SK-N-SH (cell line): ENCODE data around the gene FUT7.

ENCODE experiments used
- EP300 ChIP-seq, 2 experiments: IDR thresholded peaks; 2 replicates each; pipeline versions ENCODE4 v1.4.0 to v1.6.1; 2012; ENCODE audit warnings: borderline replicate concordance in 1 of 2, low read depth in 1 of 2, low read length in 1 of 2
- EZH2phosphoT487 ChIP-seq: fragments of 200-600 bp; sonication (generic); IDR thresholded peaks from 2 replicates; pipeline ENCODE4 v1.6.1; 2017; ENCODE audit warnings: low read depth, mixed run types, mild to moderate bottlenecking, antibody characterized with exemption, moderate library complexity, borderline replicate concordance
- FOSL2 ChIP-seq: IDR thresholded peaks from 2 replicates; pipeline ENCODE4 v1.4.0; 2012; ENCODE audit warnings: low read depth, mild to moderate bottlenecking, moderate library complexity, borderline replicate concordance
- MXI1 ChIP-seq: IDR thresholded peaks from 2 replicates; pipeline ENCODE4 v1.6.1; 2012; ENCODE audit warnings: mild to moderate bottlenecking, low read depth, low read length, improper control_type of control experiment
- POLR2AphosphoS5 ChIP-seq: IDR thresholded peaks from 2 replicates; pipeline ENCODE4 v1.6.1; 2012; ENCODE audit warnings: low read depth, low read length
- RAD21 ChIP-seq: IDR thresholded peaks from 2 replicates; pipeline ENCODE4 v1.6.1; 2012; ENCODE audit warnings: mild to moderate bottlenecking, low read length
- REST ChIP-seq: IDR thresholded peaks from 2 replicates; pipeline ENCODE4 v1.6.1; 2012; ENCODE audit warnings: mild to moderate bottlenecking, low read depth, low read length, moderate library complexity
- TAF1 ChIP-seq: IDR thresholded peaks from 2 replicates; pipeline ENCODE4 v1.6.1; 2012; ENCODE audit warnings: low read depth, mild to moderate bottlenecking, low read length, moderate library complexity, borderline replicate concordance
- YY1 ChIP-seq: IDR thresholded peaks from 2 replicates; pipeline ENCODE4 v1.4.0; 2012; ENCODE audit warnings: low read depth, mild to moderate bottlenecking
- TF ChIP-seq, protein P1 (sequence below): fragments of 200-600 bp; sonication (generic); IDR thresholded peaks from 2 replicates; pipeline ENCODE4 v1.6.1; 2017; ENCODE audit warnings: antibody characterized with exemption, mild to moderate bottlenecking, moderate library complexity
- TF ChIP-seq, protein P2 (sequence below): IDR thresholded peaks from 2 replicates; pipeline ENCODE4 v1.4.0; 2012; ENCODE audit warnings: low read depth

GRCh38 chr9:137007108-137007815 is 24.6 kb downstream of the FUT7 start:
- no peak for TF ChIP-seq EP300 (IDR thresholded peaks at IDR 0.05; ENCODE audit: borderline replicate concordance in 1 of 2, low read depth in 1 of 2, low read length in 1 of 2)
- TF ChIP-seq POLR2AphosphoS5: no peak
- no peak for TF ChIP-seq FOSL2
- TF ChIP-seq REST: no peak
- no peak for TF ChIP-seq YY1
- TF ChIP-seq EZH2phosphoT487: no peak
- no peak for TF ChIP-seq TAF1
- TF ChIP-seq, protein P1, sequence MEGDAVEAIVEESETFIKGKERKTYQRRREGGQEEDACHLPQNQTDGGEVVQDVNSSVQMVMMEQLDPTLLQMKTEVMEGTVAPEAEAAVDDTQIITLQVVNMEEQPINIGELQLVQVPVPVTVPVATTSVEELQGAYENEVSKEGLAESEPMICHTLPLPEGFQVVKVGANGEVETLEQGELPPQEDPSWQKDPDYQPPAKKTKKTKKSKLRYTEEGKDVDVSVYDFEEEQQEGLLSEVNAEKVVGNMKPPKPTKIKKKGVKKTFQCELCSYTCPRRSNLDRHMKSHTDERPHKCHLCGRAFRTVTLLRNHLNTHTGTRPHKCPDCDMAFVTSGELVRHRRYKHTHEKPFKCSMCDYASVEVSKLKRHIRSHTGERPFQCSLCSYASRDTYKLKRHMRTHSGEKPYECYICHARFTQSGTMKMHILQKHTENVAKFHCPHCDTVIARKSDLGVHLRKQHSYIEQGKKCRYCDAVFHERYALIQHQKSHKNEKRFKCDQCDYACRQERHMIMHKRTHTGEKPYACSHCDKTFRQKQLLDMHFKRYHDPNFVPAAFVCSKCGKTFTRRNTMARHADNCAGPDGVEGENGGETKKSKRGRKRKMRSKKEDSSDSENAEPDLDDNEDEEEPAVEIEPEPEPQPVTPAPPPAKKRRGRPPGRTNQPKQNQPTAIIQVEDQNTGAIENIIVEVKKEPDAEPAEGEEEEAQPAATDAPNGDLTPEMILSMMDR: no peak
- TF ChIP-seq RAD21: no peak
- TF ChIP-seq, protein P2, sequence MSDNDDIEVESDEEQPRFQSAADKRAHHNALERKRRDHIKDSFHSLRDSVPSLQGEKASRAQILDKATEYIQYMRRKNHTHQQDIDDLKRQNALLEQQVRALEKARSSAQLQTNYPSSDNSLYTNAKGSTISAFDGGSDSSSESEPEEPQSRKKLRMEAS: no peak
- no peak for TF ChIP-seq MXI1
